ENCODE measurements around the gene LYST. TPM values are rescaled to one million over a fixed set of nuclear protein-coding genes. Genes with fewer than 3 reads are reported as not detected.
A peak's percentile ranks its signal among the peaks of the same experiment; 100 is the strongest.

Gene LYST
- total RNA-seq, 1 experiment from 2014 or later, result 4.8 TPM

GRCh38 chr1:235735621-235736020, 131.1 kb downstream of the LYST start:
- Histone ChIP-seq H3K36me3 (ENCODE audit: low read depth, low read length) (no peaks in the 10 kb centered on the region), H3K4me1 (ENCODE audit: insufficient read depth, low read length) (peaks cover 13% of the 10 kb centered on the region)

GRCh38 chr1:235734335-235734734, 132.4 kb downstream of the LYST start:
- Histone ChIP-seq H3K79me2 (ENCODE audit: low read length) (no peaks in the 10 kb centered on the region), H3K4me2 (ENCODE audit: low read length) (no peak overlapping the region), H3K4me1 (ENCODE audit: insufficient read depth, low read length) (peaks cover 8% of the 10 kb centered on the region), H3K27me3 (ENCODE audit: low read length) (no peaks in the 10 kb centered on the region), H3K36me3 (ENCODE audit: low read depth, low read length) (no peaks in the 10 kb centered on the region), H3K4me3 (ENCODE audit: low read length) (no peak overlapping the region), H3K9me3 (ENCODE audit: low read length) (no peaks in the 10 kb centered on the region), H2AFZ (ENCODE audit: low read length) (no peak overlapping the region), H3K9ac (ENCODE audit: low read length) (no peak overlapping the region), H3K27ac (ENCODE audit: low read length) (no peak overlapping the region), H3K9me2 (replicated peaks; ENCODE audit: low read length) (no peaks in the 10 kb centered on the region), H4K20me1 (ENCODE audit: low read length) (no peaks in the 10 kb centered on the region), H3F3A (ENCODE audit: low read length, unreplicated experiment) (no peaks in the 10 kb centered on the region)
- no peak for ATAC-seq
- peak; percentile 26 for DNase-seq
- no TSS peak for BruUV-seq (replicated peaks)
- POLR2A ChIA-PET (ENCODE audit: unreplicated experiment), result interaction anchor here (0.9 kb wide), 1 partner anchor 45 kb away, joined by 5 read pairs; no protein-coding TSS in a partner anchor
- CTCF ChIA-PET, result interaction anchor here (0.5 kb wide), 1 partner anchor 58 kb away, joined by 4 read pairs; no protein-coding TSS in a partner anchor
- TF ChIP-seq CTCF (conservative IDR thresholded peaks at IDR 0.05; ENCODE audit: low read depth, low read length) (no peak), EZH2phosphoT487 (IDR thresholded peaks at IDR 0.05; ENCODE audit: borderline replicate concordance, low read length) (no peak), EZH2 (IDR thresholded peaks at IDR 0.05; ENCODE audit: low read length, unreplicated experiment) (no peak)
- intact Hi-C loops (cut with micrococcal nuclease), result no loop called here

More at GRCh38 chr1:235735621-235736020, 131.1 kb downstream of the LYST start:
- no peak overlapping the region for H3K27ac ChIP-seq (ENCODE audit: low read length)
- no peaks in the 10 kb centered on the region for H3F3A ChIP-seq (ENCODE audit: low read length, unreplicated experiment)
- no peak overlapping the region for H3K4me2 ChIP-seq (ENCODE audit: low read length)
- TF ChIP-seq CTCF (conservative IDR thresholded peaks at IDR 0.05; ENCODE audit: low read depth, low read length) (no peak), EZH2 (IDR thresholded peaks at IDR 0.05; ENCODE audit: low read length, unreplicated experiment) (no peak), EZH2phosphoT487 (IDR thresholded peaks at IDR 0.05; ENCODE audit: borderline replicate concordance, low read length) (no peak)
- H3K9me3 ChIP-seq (ENCODE audit: low read length), result no peaks in the 10 kb centered on the region
- no peak for DNase-seq
- H4K20me1 ChIP-seq (ENCODE audit: low read length), result no peaks in the 10 kb centered on the region
- H2AFZ ChIP-seq (ENCODE audit: low read length), result no peak overlapping the region
- no peak overlapping the region for H3K4me3 ChIP-seq (ENCODE audit: low read length)
- ChIA-PET POLR2A (ENCODE audit: unreplicated experiment) (no interaction called here), CTCF (no interaction called here)
- no TSS peak for BruUV-seq (replicated peaks)
- no peaks in the 10 kb centered on the region for H3K9me2 ChIP-seq (replicated peaks; ENCODE audit: low read length)
- no peak for ATAC-seq
- H3K27me3 ChIP-seq (ENCODE audit: low read length), result no peaks in the 10 kb centered on the region
- intact Hi-C loops (cut with micrococcal nuclease), result no loop called here
- no peak overlapping the region for H3K9ac ChIP-seq (ENCODE audit: low read length)
- H3K79me2 ChIP-seq (ENCODE audit: low read length), result no peaks in the 10 kb centered on the region

- ChIA-PET CTCF (no interaction called here), POLR2A (ENCODE audit: unreplicated experiment) (interaction anchor here (0.6 kb wide), 1 partner anchor 10 kb away, joined by 11 read pairs; no protein-coding TSS in a partner anchor)
- no peaks in the 10 kb centered on the region for H3K36me3 ChIP-seq (ENCODE audit: low read depth, low read length)
- ATAC-seq (no peak), DNase-seq (no peak)
- no peak overlapping the region for H3K27ac ChIP-seq (ENCODE audit: low read length)
- intact Hi-C loops (cut with micrococcal nuclease), result no loop called here
- no peak for TF ChIP-seq EZH2phosphoT487 (IDR thresholded peaks at IDR 0.05; ENCODE audit: borderline replicate concordance, low read length)
- TF ChIP-seq CTCF (conservative IDR thresholded peaks at IDR 0.05; ENCODE audit: low read depth, low read length), result no peak
- no peak for TF ChIP-seq EZH2 (IDR thresholded peaks at IDR 0.05; ENCODE audit: low read length, unreplicated experiment)
- H3K79me2 ChIP-seq (ENCODE audit: low read length), result no peaks in the 10 kb centered on the region
- no peak overlapping the region for H3K4me2 ChIP-seq (ENCODE audit: low read length)
- H3K4me3 ChIP-seq (ENCODE audit: low read length), result no peak overlapping the region
- no peak overlapping the region for H3K9ac ChIP-seq (ENCODE audit: low read length)
- H4K20me1 ChIP-seq (ENCODE audit: low read length), result no peaks in the 10 kb centered on the region
- H3F3A ChIP-seq (ENCODE audit: low read length, unreplicated experiment), result no peaks in the 10 kb centered on the region
- H3K4me1 ChIP-seq (ENCODE audit: insufficient read depth, low read length), result 0 out of 2 replicates have a peak, but pooled peaks cover under 1% of the 10 kb centered on the region
- no peaks in the 10 kb centered on the region for H3K27me3 ChIP-seq (ENCODE audit: low read length)
- H2AFZ ChIP-seq (ENCODE audit: low read length), result no peak overlapping the region
- H3K9me3 ChIP-seq (ENCODE audit: low read length), result no peaks in the 10 kb centered on the region
- H3K9me2 ChIP-seq (replicated peaks; ENCODE audit: low read length), result no peaks in the 10 kb centered on the region
- no TSS peak for BruUV-seq (replicated peaks)
Observed at GRCh38 chr1:235730007-235730406, 136.7 kb downstream of the LYST start.
